ENCODE measurements around the gene TASP1. TPM values are rescaled to one million over a fixed set of nuclear protein-coding genes. Genes with fewer than 3 reads are reported as not detected.

The TASP1 gene
- total RNA-seq, 3 donors from 2014 or later (not counting 1 experiment from before 2014, with no cell fraction given), result 15.5 to 22.3 (median 16.3) TPM

- intact Hi-C loops (cut with micrococcal nuclease), result no loop called here
- Histone ChIP-seq H3K4me3 (ENCODE audit: low read length) (no peak overlapping the region), H3K27ac (ENCODE audit: low read length) (no peak overlapping the region), H3K36me3 (ENCODE audit: control insufficient read depth, insufficient read depth, low read length) (no peaks in the 10 kb centered on the region), H3K27me3 (ENCODE audit: control insufficient read depth, insufficient read depth, low read length) (no peaks in the 10 kb centered on the region), H3K4me1 (ENCODE audit: control insufficient read depth, insufficient read depth, low read length) (peaks cover 4% of the 10 kb centered on the region), H3K9me3 (ENCODE audit: control insufficient read depth, insufficient read depth, low read length) (peaks cover 3% of the 10 kb centered on the region)
- Mint-ChIP-seq H3K27ac (no peak overlapping the region), H3K4me3 (no peak overlapping the region), H3K36me3 (no peaks in the 10 kb centered on the region), H3K9me3 (no peaks in the 10 kb centered on the region), H3K27me3 (ENCODE audit: low read depth in 2 of 2) (peaks cover 8 to 15% of the 10 kb centered on the region in 2 donors), H3K4me1 (peaks cover 0 to 8% of the 10 kb centered on the region in 2 donors)
- WGBS (ENCODE audit: insufficient coverage), result 5% methylated on average over 4 of the region's 5 CpGs
- no peak for ATAC-seq
- DNase-seq, result no peak
- no peak for TF ChIP-seq CTCF (IDR thresholded peaks at IDR 0.05)
These were observed 46.0 kb upstream of the TASP1 start for GRCh38 chr20:13684566-13685222.

- 12% methylated on average over 1 of the region's 1 CpG for WGBS (ENCODE audit: insufficient coverage)
- Mint-ChIP-seq H3K9me3 (no peaks in the 10 kb centered on the region), H3K27me3 (ENCODE audit: low read depth in 2 of 2) (peaks cover 8 to 15% of the 10 kb centered on the region in 2 donors), H3K27ac (no peak overlapping the region), H3K36me3 (no peaks in the 10 kb centered on the region), H3K4me1 (peaks cover 0 to 8% of the 10 kb centered on the region in 2 donors), H3K4me3 (no peak overlapping the region)
- peaks cover 4% of the 10 kb centered on the region for H3K4me1 ChIP-seq (ENCODE audit: control insufficient read depth, insufficient read depth, low read length)
- H3K4me3 ChIP-seq (ENCODE audit: low read length), result no peak overlapping the region
- no peak overlapping the region for H3K27ac ChIP-seq (ENCODE audit: low read length)
- ATAC-seq (no peak), DNase-seq (no peak)
- no peaks in the 10 kb centered on the region for H3K36me3 ChIP-seq (ENCODE audit: control insufficient read depth, insufficient read depth, low read length)
- H3K9me3 ChIP-seq (ENCODE audit: control insufficient read depth, insufficient read depth, low read length), result peaks cover 3% of the 10 kb centered on the region
- intact Hi-C loops (cut with micrococcal nuclease), result no loop called here
- no peaks in the 10 kb centered on the region for H3K27me3 ChIP-seq (ENCODE audit: control insufficient read depth, insufficient read depth, low read length)
- no peak for TF ChIP-seq CTCF (IDR thresholded peaks at IDR 0.05)
These were observed 45.1 kb upstream of the TASP1 start for GRCh38 chr20:13683833-13684232.

- H3K4me1 Mint-ChIP-seq, result peaks cover 0 to 8% of the 10 kb centered on the region in 2 donors
- no peaks in the 10 kb centered on the region for H3K36me3 Mint-ChIP-seq
- ATAC-seq (no peak), DNase-seq (no peak)
- Histone ChIP-seq H3K4me1 (ENCODE audit: control insufficient read depth, insufficient read depth, low read length) (peaks cover 4% of the 10 kb centered on the region), H3K36me3 (ENCODE audit: control insufficient read depth, insufficient read depth, low read length) (no peaks in the 10 kb centered on the region), H3K4me3 (ENCODE audit: low read length) (no peak overlapping the region), H3K27ac (ENCODE audit: low read length) (no peak overlapping the region), H3K9me3 (ENCODE audit: control insufficient read depth, insufficient read depth, low read length) (peaks cover 3% of the 10 kb centered on the region), H3K27me3 (ENCODE audit: control insufficient read depth, insufficient read depth, low read length) (no peaks in the 10 kb centered on the region)
- no peak for TF ChIP-seq CTCF (IDR thresholded peaks at IDR 0.05)
- H3K4me3 Mint-ChIP-seq, result no peak overlapping the region
- intact Hi-C loops (cut with micrococcal nuclease), result no loop called here
- peaks cover 6 to 15% of the 10 kb centered on the region in 2 donors for H3K27me3 Mint-ChIP-seq (ENCODE audit: low read depth in 2 of 2)
- WGBS (ENCODE audit: insufficient coverage), result 82% methylated on average over 4 of the region's 4 CpGs
- no peaks in the 10 kb centered on the region for H3K9me3 Mint-ChIP-seq
- H3K27ac Mint-ChIP-seq, result no peak overlapping the region
These were observed 42.8 kb upstream of the TASP1 start for GRCh38 chr20:13681248-13682125.

Measured in natural killer cell (primary cell).